ENCODE data around the gene PDE5A. TPM values are rescaled to one million over a fixed set of nuclear protein-coding genes. Genes with fewer than 3 reads are reported as not detected.
"Not testable (repeated sequence)": the region's sequence is repeated elsewhere in the genome, so short reads cannot be mapped to it uniquely, and the experiment has no call there.

Gene PDE5A
- total and polyA plus RNA-seq, 2 donors (not counting 1 experiment from before 2014, with no cell fraction given), result 0.49 to 1.4 TPM

DNA sequence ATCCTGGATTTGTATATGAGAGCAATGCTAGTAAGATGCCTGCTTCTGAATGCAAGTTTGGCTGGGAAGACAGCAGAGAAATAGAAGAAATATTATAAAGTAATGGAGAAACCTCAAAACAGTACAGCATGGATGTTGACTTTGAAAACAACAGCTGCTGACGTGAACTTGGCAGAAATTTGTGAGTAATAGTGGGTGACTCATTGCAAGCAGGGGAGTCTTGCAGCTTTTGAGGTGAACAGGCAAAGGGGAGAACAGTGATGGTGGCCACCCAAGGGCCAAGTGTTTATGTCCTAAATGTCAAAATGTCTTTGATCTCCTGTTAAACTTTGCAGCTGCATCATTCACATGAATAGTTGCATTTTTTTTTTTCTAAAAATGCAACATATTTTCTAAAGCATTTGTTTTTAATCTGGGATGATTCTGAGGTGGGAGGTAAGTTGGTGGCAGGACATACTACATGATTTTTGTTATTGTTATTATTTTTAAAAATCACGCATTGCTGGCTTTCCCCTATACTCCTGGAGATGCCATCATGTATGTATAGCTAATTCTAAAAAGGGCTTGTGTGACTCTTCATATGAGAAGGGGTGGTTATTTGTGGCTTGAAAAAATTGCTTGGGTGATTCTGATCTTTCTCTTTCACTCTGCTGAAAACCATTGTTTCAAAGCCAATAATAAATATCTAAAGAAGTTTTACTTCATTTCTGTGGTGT is 158.4 kb downstream of the PDE5A start:
- H3K4me3 Mint-ChIP-seq; H2AFZ ChIP-seq (ENCODE audit: insufficient read depth, low read depth, low read length, poor library complexity, severe bottlenecking); H3K4me3 ChIP-seq (ENCODE audit: control extremely low read depth in 1 of 5, extremely low read depth in 1 of 5, insufficient read depth in 1 of 5, low read depth in 2 of 5, low read length in 4 of 5); H3K4me1 Mint-ChIP-seq; H3K9ac ChIP-seq (ENCODE audit: low read length); H3K27me3 ChIP-seq (replicated peaks in 1 of 4; ENCODE audit: control extremely low read depth in 1 of 4, control insufficient read depth in 3 of 4, insufficient read depth in 4 of 4, low read length in 3 of 4); H3K27ac Mint-ChIP-seq; H3K27me3 Mint-ChIP-seq; H3K9me3 ChIP-seq (ENCODE audit: control extremely low read depth in 1 of 3, control insufficient read depth in 2 of 3, insufficient read depth in 1 of 3, low read length in 2 of 3); H3K4me2 ChIP-seq (replicated peaks; ENCODE audit: low read depth, low read length, poor library complexity, severe bottlenecking); POLR2A ChIA-PET; intact Hi-C loops (cut with micrococcal nuclease); CTCF ChIA-PET; ATAC-seq (ENCODE audit: low read depth); H4K20me1 ChIP-seq (ENCODE audit: control insufficient read depth, insufficient read depth, low read length, poor library complexity, severe bottlenecking); H3K79me2 ChIP-seq (ENCODE audit: control insufficient read depth, insufficient read depth, low read length); H3K4me1 ChIP-seq (ENCODE audit: control insufficient read depth in 2 of 2, insufficient read depth in 2 of 2, low read length in 2 of 2); H3K27ac ChIP-seq (ENCODE audit: low read length in 2 of 2); H3K9me3 Mint-ChIP-seq (ENCODE audit: insufficient read depth); H3K36me3 ChIP-seq (replicated peaks in 1 of 2; ENCODE audit: control extremely low read depth in 1 of 2, control insufficient read depth in 1 of 2, extremely low read depth in 1 of 2, insufficient read depth in 2 of 2, low read length in 1 of 2); DNase-seq: not testable (repeated sequence)
- 89% methylated on average over 1 of the region's 2 CpGs for WGBS (ENCODE audit: insufficient coverage)

DNA sequence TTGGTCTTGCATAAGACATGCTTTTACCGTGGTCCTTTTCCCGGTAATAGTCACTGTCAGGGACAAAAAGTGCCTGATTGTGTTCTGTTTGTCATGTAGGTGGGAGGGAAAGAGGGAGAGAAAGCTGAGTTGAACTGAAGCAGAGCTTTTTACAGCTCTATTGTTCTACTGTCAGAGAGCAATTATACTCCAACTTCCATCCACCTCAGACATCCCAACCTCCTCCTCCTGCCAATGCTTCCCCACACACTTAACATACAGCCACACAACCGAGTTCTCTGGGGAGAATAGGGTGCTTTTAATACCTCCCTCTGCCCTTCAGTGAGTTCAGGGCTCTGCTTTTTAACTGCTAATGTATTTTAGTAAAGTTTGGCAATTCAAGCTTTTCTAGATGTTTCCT is 159.6 kb downstream of the PDE5A start:
- CTCF ChIA-PET; H3K27ac ChIP-seq (ENCODE audit: low read length in 2 of 2); H3K4me1 ChIP-seq (ENCODE audit: control insufficient read depth in 2 of 2, insufficient read depth in 2 of 2, low read length in 2 of 2); H3K79me2 ChIP-seq (ENCODE audit: control insufficient read depth, insufficient read depth, low read length); H3K9me3 Mint-ChIP-seq (ENCODE audit: insufficient read depth); H3K4me2 ChIP-seq (replicated peaks; ENCODE audit: low read depth, low read length, poor library complexity, severe bottlenecking); H3K27me3 Mint-ChIP-seq; H3K4me3 ChIP-seq (ENCODE audit: control extremely low read depth in 1 of 5, extremely low read depth in 1 of 5, insufficient read depth in 1 of 5, low read depth in 2 of 5, low read length in 4 of 5); H3K27me3 ChIP-seq (replicated peaks in 1 of 4; ENCODE audit: control extremely low read depth in 1 of 4, control insufficient read depth in 3 of 4, insufficient read depth in 4 of 4, low read length in 3 of 4); H3K9ac ChIP-seq (ENCODE audit: low read length); H3K36me3 ChIP-seq (replicated peaks in 1 of 2; ENCODE audit: control extremely low read depth in 1 of 2, control insufficient read depth in 1 of 2, extremely low read depth in 1 of 2, insufficient read depth in 2 of 2, low read length in 1 of 2); intact Hi-C loops (cut with micrococcal nuclease); H3K4me3 Mint-ChIP-seq; H3K9me3 ChIP-seq (ENCODE audit: control extremely low read depth in 1 of 3, control insufficient read depth in 2 of 3, insufficient read depth in 1 of 3, low read length in 2 of 3); DNase-seq; POLR2A ChIA-PET; H3K27ac Mint-ChIP-seq; H2AFZ ChIP-seq (ENCODE audit: insufficient read depth, low read depth, low read length, poor library complexity, severe bottlenecking); H4K20me1 ChIP-seq (ENCODE audit: control insufficient read depth, insufficient read depth, low read length, poor library complexity, severe bottlenecking); H3K4me1 Mint-ChIP-seq; ATAC-seq (ENCODE audit: low read depth): not testable (repeated sequence)
- WGBS (ENCODE audit: insufficient coverage), result no CpG with 5 or more reads among the region's 3 CpGs
